ENCODE data around the gene ECM2.
"Not testable (repeated sequence)": the region's sequence is repeated elsewhere in the genome, so short reads cannot be mapped to it uniquely, and the experiment has no call there.

ECM2 gene

GRCh38 chr9:92535940-92536850 is at the start of gene ECM2:
TSS of gene ECM2 (minus strand) at chr9:92535990. CDS start at chr9:92522866, 13,124 bp downstream.
- Mint-ChIP-seq H3K4me1 (peaks cover 10% of the 10 kb centered on the region), H3K4me3 (no peak within 1 kb of the TSS), H3K36me3 (no peaks in the 10 kb centered on the region), H3K27ac (no peak within 1 kb of the TSS), H3K9me3 (peaks cover 3% of the 10 kb centered on the region)
- ATAC-seq (no peak), DNase-seq (ENCODE audit: low spot score in 2 of 2) (no peak)

DNA sequence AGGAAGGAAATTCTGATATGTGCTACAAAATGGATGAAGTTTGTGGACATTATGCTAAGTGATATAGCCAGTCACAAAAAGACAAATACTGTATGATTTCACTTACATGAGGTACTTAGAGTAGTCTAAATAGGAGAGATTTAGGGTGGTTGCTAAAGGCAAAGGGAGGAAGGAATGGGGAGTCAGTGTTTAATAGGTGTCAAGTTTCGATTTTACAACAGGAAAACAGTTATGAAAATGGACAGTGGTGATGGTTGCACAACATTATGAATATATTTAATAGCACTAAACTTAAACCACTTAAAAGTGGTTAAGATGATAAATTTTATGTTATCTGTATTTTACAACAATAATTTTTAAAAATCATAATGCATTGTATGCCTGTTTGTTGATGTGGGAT is 40.4 kb upstream of the ECM2 start:
- ATAC-seq (no peak), DNase-seq (ENCODE audit: low spot score in 2 of 2) (no peak)
- no peaks in the 10 kb centered on the region for H3K4me1 Mint-ChIP-seq
- H3K9me3 Mint-ChIP-seq = no peaks in the 10 kb centered on the region
- no peak overlapping the region for H3K4me3 Mint-ChIP-seq
- no peak overlapping the region for H3K27ac Mint-ChIP-seq
- H3K36me3 Mint-ChIP-seq = no peaks in the 10 kb centered on the region

DNA sequence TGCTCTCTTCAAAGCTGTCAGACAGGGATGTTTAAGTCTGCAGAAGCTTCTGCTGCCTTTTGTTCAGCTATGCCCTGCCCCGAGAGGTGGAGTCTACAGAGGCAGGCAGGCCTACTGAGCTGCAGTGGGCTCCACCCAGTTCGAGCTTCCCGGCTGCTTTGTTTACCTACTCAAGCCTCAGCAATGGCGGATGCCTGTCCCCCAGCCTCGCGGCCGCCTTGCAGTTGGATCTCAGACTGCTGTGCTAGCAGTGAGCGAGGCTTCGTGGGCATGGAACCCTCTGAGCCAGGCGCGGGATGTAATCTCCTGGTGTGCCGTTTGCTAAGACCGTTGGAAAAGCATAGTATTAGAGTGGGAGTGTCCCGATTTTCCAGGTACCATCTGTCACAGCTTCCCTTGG is 37.8 kb upstream of the ECM2 start:
- not testable (repeated sequence) for H3K9me3 Mint-ChIP-seq; ATAC-seq; H3K36me3 Mint-ChIP-seq; H3K27ac Mint-ChIP-seq; H3K4me3 Mint-ChIP-seq; DNase-seq (ENCODE audit: low spot score in 2 of 2); H3K4me1 Mint-ChIP-seq

GRCh38 chr9:92571871-92572270 is 36.1 kb upstream of the ECM2 start:
- not testable (repeated sequence) for ATAC-seq; DNase-seq (ENCODE audit: low spot score in 2 of 2); H3K27ac Mint-ChIP-seq; H3K4me1 Mint-ChIP-seq; H3K4me3 Mint-ChIP-seq; H3K36me3 Mint-ChIP-seq; H3K9me3 Mint-ChIP-seq

DNA sequence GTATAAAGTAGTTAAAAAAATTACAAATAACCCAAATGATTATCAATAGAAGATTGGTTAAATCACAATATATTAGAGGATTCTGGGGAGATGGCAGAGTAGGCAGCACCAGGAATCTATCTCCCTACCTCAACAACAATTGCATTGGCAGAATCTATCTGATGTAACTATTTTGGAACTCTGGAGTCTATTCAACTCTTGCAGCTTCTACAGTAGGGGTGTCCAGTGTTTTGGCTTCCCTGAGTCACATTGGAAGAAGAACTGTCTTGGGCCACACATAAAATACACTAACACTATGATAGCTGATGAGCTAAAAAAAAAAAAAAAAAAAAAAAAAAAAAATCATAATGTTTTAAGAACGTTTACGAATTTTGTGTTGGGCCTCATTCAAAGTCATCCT is 29.2 kb upstream of the ECM2 start:
- no peaks in the 10 kb centered on the region for H3K36me3 Mint-ChIP-seq
- H3K9me3 Mint-ChIP-seq = peaks cover 6% of the 10 kb centered on the region
- no peak overlapping the region for H3K4me3 Mint-ChIP-seq
- ATAC-seq (no peak), DNase-seq (ENCODE audit: low spot score in 2 of 2) (no peak)
- H3K4me1 Mint-ChIP-seq = no peaks in the 10 kb centered on the region
- H3K27ac Mint-ChIP-seq = no peak overlapping the region

DNA sequence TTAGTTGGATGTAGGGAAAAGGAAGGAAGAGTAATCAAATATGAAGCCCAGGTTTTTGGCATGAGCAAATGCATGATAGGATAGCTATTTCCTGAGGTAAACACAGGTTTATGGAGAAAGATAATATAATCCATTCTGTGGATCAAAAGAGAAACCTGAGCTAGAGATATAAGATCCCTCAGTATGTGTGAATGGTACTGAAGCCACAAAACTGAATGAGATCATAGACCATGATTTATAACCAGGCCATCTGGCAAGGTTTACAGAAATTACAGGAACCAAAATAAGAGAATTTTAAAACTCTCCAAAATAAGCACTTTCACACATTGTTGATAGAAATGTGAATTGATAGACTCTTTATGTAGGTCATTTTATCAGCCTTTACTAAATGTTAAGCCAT is 28.7 kb upstream of the ECM2 start:
- Mint-ChIP-seq H3K36me3 (no peaks in the 10 kb centered on the region), H3K27ac (no peak overlapping the region), H3K4me1 (no peaks in the 10 kb centered on the region), H3K4me3 (no peak overlapping the region), H3K9me3 (peaks cover 6% of the 10 kb centered on the region)
- DNase-seq (ENCODE audit: low spot score in 2 of 2) = no peak
- ATAC-seq = no peak

DNA sequence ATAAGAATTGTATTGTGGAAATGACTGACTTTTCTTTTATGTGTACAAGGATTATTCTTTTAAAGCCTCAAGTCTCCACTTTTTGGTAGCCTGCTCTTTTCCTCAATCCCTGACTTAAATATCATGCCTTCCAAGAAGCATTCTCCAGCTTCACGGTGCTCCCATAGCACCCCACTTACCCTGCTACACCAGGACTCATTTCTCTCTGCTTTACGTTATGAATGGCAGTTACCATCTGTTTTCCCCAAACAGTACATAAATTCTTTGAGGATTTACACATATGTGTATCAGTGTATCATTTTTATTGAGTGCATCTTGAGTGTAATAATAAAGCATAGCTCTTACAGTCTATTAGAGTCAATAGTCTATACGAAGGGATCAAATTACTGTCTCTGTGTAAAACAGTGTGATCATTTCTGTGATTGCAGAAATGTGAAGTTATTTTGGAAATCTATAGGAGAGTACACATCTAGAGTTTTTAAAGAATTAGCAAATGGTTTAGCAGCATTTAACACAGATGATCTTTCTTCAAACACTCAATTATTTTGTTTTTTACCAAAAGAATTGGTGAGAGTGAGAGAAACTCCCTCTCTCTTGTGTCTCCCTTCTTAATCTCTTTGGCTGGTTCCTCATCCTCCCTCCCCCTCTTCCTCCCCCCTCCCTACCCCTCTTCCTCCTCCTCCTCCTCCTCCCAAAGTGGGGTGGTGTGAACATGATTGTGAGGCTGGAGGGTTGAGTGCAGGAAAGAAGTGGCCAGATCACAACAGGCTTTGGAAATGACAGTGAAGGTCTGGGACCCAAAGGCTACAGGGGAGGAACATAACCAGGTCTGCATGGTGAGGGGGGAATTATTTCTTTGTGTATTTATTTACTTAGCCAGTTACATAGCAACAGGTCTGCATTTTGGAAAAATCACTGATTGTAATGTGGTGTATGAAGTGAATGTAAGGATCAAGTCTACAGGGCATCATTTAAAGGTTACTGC is 27.6 kb upstream of the ECM2 start:
- Mint-ChIP-seq H3K9me3 (peaks cover 6% of the 10 kb centered on the region), H3K27ac (no peak overlapping the region), H3K36me3 (no peaks in the 10 kb centered on the region), H3K4me3 (no peak overlapping the region), H3K4me1 (no peaks in the 10 kb centered on the region)
- no peak for ATAC-seq
- no peak for DNase-seq (ENCODE audit: low spot score in 2 of 2)

DNA sequence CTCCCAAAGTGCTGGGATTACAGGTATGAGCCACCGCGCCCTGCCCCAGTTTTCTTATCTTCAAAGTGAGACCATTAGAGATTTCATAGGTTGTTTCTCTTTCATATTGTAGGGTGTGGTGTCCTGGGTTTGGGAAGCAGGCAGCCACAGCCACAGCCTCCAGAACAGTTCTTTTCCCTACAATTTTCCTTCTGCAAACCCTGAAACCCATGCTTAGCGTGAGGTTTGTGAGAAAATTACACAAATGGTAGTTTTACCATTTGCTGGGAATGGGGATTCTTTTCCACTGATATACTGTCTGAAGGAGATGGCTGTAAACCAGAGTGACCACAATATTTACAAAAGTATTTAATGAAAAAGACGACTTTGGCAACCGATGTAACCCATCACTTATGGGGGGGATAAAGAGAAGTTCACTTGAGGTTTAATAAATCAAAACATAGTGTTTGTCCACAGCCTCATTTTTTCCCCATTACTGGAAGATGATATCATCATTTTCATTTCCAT is 26.7 kb upstream of the ECM2 start:
- H3K27ac Mint-ChIP-seq = no peak overlapping the region
- ATAC-seq (no peak), DNase-seq (ENCODE audit: low spot score in 2 of 2) (no peak)
- H3K4me1 Mint-ChIP-seq = no peaks in the 10 kb centered on the region
- no peaks in the 10 kb centered on the region for H3K36me3 Mint-ChIP-seq
- no peak overlapping the region for H3K4me3 Mint-ChIP-seq
- peaks cover 6% of the 10 kb centered on the region for H3K9me3 Mint-ChIP-seq

DNA sequence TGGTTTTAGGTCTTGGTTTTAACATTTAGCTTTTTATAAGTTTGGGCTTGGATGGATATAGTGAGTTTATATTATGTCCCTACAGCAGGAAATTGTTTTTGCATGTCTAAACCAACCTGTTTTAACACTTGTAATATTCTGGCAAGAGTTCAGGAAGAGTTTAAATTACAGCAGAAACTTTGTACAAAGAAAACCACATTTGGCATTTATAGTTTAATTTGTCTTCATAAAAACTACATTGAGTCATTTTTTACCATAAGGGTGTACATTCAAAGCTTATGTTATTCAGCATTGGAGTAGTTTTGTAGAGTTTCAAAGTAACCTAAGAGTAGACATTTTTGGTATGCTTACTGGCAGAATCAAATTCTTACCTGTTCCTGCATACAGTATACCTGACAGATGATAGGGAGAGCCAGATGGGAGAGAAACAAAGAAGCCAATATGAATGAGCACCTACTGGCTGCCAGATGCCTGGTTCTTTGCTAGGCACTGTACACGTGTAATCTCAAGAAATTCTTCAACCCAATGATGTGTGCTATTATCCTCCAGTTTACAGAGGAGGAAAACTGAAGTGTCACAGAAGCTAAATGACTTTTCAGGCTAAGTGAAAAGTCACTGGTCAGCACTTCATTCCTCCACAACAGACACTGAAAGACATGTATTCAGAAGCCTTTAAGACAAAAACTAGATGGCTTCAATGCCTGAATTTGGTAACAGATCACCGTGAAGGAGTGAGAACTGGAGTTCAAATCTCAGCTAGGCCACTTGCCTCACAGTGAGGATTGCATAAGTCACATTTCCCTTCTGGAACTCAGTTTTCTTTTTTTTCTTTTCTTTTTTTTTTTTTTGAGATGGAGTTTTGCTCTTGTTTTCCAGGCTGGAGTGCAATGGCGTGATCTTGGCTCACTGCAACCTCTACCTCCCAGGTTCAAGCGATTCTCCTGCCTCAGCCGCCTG is 25.9 kb upstream of the ECM2 start:
- peaks cover 5% of the 10 kb centered on the region for H3K9me3 Mint-ChIP-seq
- H3K4me1 Mint-ChIP-seq = no peaks in the 10 kb centered on the region
- H3K27ac Mint-ChIP-seq = no peak overlapping the region
- ATAC-seq (no peak), DNase-seq (ENCODE audit: low spot score in 2 of 2) (no peak)
- no peaks in the 10 kb centered on the region for H3K36me3 Mint-ChIP-seq
- no peak overlapping the region for H3K4me3 Mint-ChIP-seq

DNA sequence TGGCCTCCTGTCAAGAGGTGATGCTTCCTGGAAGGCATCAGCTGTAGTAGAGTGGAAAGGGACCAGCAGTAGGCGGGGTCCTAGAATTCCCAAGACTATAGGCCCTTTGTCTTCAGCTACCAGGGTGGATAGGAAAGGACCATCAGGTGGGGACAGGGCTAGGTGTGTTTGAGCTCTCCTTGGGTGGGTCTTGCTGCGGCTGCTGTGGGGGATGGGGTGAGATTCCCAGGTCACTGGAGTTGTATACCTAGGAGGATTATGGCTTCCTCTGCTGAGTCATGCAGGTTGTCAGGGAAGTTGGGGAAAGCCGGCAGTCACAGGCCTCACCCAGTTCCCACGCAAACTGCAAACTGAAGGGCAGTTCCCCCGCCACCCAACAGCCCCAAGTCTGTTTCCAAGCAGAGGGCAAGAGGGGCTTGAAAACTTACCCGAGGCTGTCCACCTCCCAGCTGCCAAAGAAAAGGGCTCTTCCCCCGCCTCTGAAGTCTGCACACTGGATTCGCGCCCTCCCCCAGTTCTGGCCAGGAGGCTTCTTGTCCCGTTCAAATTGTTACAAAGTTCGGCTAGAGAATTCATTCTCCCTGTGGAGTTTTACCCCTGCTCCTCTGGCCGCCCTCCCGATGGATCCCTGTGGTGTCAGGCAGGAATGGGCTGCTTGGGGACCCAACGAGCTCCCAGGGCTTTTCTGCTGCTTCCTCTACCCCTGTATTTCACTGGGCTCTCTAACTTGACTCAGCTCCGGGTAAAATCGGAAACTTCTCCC is 23.0 kb upstream of the ECM2 start:
- no peak for DNase-seq (ENCODE audit: low spot score in 2 of 2)
- H3K4me3 Mint-ChIP-seq = no peak overlapping the region
- H3K9me3 Mint-ChIP-seq = no peaks in the 10 kb centered on the region
- ATAC-seq = no peak
- no peaks in the 10 kb centered on the region for H3K4me1 Mint-ChIP-seq
- no peak overlapping the region for H3K27ac Mint-ChIP-seq
- H3K36me3 Mint-ChIP-seq = no peaks in the 10 kb centered on the region

GRCh38 chr9:92550765-92551164 is 15.0 kb upstream of the ECM2 start:
- Mint-ChIP-seq H3K9me3 (no peaks in the 10 kb centered on the region), H3K4me1 (no peaks in the 10 kb centered on the region), H3K4me3 (no peak overlapping the region), H3K27ac (no peak overlapping the region), H3K36me3 (no peaks in the 10 kb centered on the region)
- ATAC-seq = no peak
- DNase-seq (ENCODE audit: low spot score in 2 of 2) = no peak

DNA sequence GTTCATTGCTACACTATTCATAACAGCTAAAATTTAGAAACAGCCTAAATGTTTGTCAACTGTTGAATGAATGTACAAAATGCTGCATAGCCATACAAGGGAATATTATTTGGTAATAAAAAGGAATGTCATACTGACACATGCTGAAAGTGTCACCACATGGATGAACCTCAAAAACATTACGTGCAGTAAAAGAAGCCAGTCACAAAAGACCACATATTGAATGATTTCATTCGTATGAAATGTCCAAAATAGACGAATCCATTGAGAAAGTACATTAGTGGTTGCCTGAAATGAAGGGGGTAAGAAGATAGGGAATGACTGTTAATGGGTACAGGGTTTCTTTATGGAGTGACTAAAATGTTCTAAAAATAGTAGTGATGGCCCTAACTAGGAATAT is 11.6 kb upstream of the ECM2 start:
- H3K4me3 Mint-ChIP-seq = no peak overlapping the region
- no peaks in the 10 kb centered on the region for H3K9me3 Mint-ChIP-seq
- H3K36me3 Mint-ChIP-seq = no peaks in the 10 kb centered on the region
- ATAC-seq (no peak), DNase-seq (ENCODE audit: low spot score in 2 of 2) (no peak)
- no peak overlapping the region for H3K27ac Mint-ChIP-seq
- no peaks in the 10 kb centered on the region for H3K4me1 Mint-ChIP-seq

DNA sequence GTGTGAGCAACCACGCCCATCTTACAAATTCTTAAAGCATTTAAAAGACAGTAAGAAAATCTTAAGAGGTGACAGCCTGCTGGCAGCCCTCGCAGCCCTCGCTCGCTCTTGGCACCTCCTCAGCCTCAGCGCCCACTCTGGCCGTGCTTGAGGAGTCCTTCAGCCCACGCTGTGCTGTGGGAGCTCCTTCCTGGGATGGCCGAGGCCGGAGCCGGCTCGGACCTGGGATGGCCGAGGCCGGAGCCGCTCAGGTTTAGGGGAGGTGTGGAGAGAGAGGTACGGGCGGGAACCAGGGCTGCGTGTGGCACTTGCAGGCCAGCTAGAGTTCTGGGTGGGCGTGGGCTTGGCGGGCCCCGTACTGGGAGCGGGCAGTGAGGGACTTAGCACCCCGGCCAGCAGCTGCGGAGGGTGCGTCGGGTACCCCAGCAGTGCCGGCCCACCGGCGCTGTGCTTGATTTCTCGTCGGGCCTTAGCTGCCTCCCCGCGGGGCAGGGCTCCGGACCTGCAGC is 9.3 kb upstream of the ECM2 start:
- Mint-ChIP-seq H3K9me3 (no peaks in the 10 kb centered on the region), H3K4me3 (no peak overlapping the region), H3K36me3 (no peaks in the 10 kb centered on the region), H3K4me1 (no peaks in the 10 kb centered on the region), H3K27ac (no peak overlapping the region)
- no peak for DNase-seq (ENCODE audit: low spot score in 2 of 2)
- no peak for ATAC-seq

GRCh38 chr9:92543972-92544371 is 8.2 kb upstream of the ECM2 start:
- no peaks in the 10 kb centered on the region for H3K9me3 Mint-ChIP-seq
- H3K4me3 Mint-ChIP-seq = no peak overlapping the region

More at GRCh38 chr9:92543972-92544371, 8.2 kb upstream of the ECM2 start:
- no peak overlapping the region for H3K27ac Mint-ChIP-seq
- DNase-seq (ENCODE audit: low spot score in 2 of 2) = no peak
- ATAC-seq = no peak
- H3K36me3 Mint-ChIP-seq = no peaks in the 10 kb centered on the region
- no peaks in the 10 kb centered on the region for H3K4me1 Mint-ChIP-seq

Measured in stimulated activated effector memory CD8-positive, alpha-beta T cell treated with anti-CD3 and anti-CD28 coated beads, Interleukin-12 subunit alpha, Interleukin-12 subunit beta, amount 100 ng/mL, for 72 hours (primary cell).